A673 (cell line): Measurements from ENCODE around the gene ELK4.

Experiments
- EZH2 ChIP-seq: fragments of 200-600 bp; sonication (generic); IDR thresholded peaks from 2 replicates; pipeline ENCODE4 v1.6.1; 2017; ENCODE audit warnings: borderline replicate concordance, low read depth, mild to moderate bottlenecking, mixed read lengths, antibody characterized with exemption, low read length; ENCODE audit not compliant: poor library complexity, severe bottlenecking
- TF ChIP-seq, protein P1 (sequence below): fragments of 300-800, 200-600 bp; sonication (generic); conservative IDR thresholded peaks from 2 replicates; pipeline ENCODE4 v1.5.1; 2017; ENCODE audit warnings: low read depth, mild to moderate bottlenecking, antibody characterized with exemption, low read length, moderate library complexity, mixed read lengths

GRCh38 chr1:205610901-205611466 lies 20.8 kb downstream of the ELK4 start:
- TF ChIP-seq, protein P1, sequence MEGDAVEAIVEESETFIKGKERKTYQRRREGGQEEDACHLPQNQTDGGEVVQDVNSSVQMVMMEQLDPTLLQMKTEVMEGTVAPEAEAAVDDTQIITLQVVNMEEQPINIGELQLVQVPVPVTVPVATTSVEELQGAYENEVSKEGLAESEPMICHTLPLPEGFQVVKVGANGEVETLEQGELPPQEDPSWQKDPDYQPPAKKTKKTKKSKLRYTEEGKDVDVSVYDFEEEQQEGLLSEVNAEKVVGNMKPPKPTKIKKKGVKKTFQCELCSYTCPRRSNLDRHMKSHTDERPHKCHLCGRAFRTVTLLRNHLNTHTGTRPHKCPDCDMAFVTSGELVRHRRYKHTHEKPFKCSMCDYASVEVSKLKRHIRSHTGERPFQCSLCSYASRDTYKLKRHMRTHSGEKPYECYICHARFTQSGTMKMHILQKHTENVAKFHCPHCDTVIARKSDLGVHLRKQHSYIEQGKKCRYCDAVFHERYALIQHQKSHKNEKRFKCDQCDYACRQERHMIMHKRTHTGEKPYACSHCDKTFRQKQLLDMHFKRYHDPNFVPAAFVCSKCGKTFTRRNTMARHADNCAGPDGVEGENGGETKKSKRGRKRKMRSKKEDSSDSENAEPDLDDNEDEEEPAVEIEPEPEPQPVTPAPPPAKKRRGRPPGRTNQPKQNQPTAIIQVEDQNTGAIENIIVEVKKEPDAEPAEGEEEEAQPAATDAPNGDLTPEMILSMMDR: no peak
- TF ChIP-seq EZH2: no peak
